H9 (cell line): ENCODE measurements around the gene WDR70. TPM values are rescaled to one million over a fixed set of nuclear protein-coding genes. Genes with fewer than 3 reads are reported as not detected.

ENCODE experiments used
- DNase-seq: peaks from one replicate; pipeline ENCODE4 v3.0.0-alpha.2; 2017
- H2AFZ ChIP-seq: one replicate; pipeline ENCODE4 v1.6.1; 2013; ENCODE audit warnings: mild to moderate bottlenecking, low read length, control low read depth, moderate library complexity
- H2AK5ac ChIP-seq: 2 replicates; pipeline ENCODE4 v1.6.1; 2013; ENCODE audit warnings: low read length, control low read depth, mixed read lengths; ENCODE audit not compliant: insufficient read length
- H2BK120ac ChIP-seq: one replicate; pipeline ENCODE4 v1.6.1; 2013; ENCODE audit warnings: low read depth, mild to moderate bottlenecking, low read length, control low read depth, inconsistent platforms; ENCODE audit not compliant: poor library complexity, severe bottlenecking
- H2BK12ac ChIP-seq: 2 replicates; pipeline ENCODE4 v1.6.1; 2013; ENCODE audit warnings: low read length, control low read depth, mixed read lengths, low read depth; ENCODE audit not compliant: insufficient read length
- H2BK15ac ChIP-seq: 2 replicates; pipeline ENCODE4 v1.6.1; 2013; ENCODE audit warnings: low read depth, low read length, control low read depth
- H2BK20ac ChIP-seq: one replicate; pipeline ENCODE4 v1.6.1; 2013; ENCODE audit warnings: low read depth, mild to moderate bottlenecking, low read length, control low read depth, inconsistent platforms; ENCODE audit not compliant: poor library complexity, severe bottlenecking
- H2BK5ac ChIP-seq: 2 replicates; pipeline ENCODE4 v1.6.1; 2013; ENCODE audit warnings: low read length, control low read depth, mixed read lengths; ENCODE audit not compliant: insufficient read length
- H3K14ac ChIP-seq: 2 replicates; pipeline ENCODE4 v1.6.1; 2013; ENCODE audit warnings: low read length, control low read depth; ENCODE audit not compliant: insufficient read depth
- H3K18ac ChIP-seq: 2 replicates; pipeline ENCODE4 v1.6.1; 2013; ENCODE audit warnings: low read depth, mild to moderate bottlenecking, mixed read lengths, low read length, control low read depth; ENCODE audit not compliant: insufficient read length
- H3K23ac ChIP-seq: 2 replicates; pipeline ENCODE4 v1.6.1; 2013; ENCODE audit warnings: low read length, control low read depth, mixed read lengths, low read depth; ENCODE audit not compliant: insufficient read length
- H3K23me2 ChIP-seq: 2 replicates; pipeline ENCODE4 v1.6.1; 2013; ENCODE audit warnings: low read depth, mild to moderate bottlenecking, mixed read lengths, low read length, control low read depth; ENCODE audit not compliant: insufficient read length, poor library complexity, severe bottlenecking
- H3K27ac ChIP-seq: 2 replicates; pipeline ENCODE4 v1.5.1; 2013; ENCODE audit warnings: low read length, control low read depth, mixed read lengths, low read depth; ENCODE audit not compliant: insufficient read length
- H3K27me3 ChIP-seq: 2 replicates; pipeline ENCODE4 v1.6.1; 2013; ENCODE audit warnings: low read length, control low read depth, inconsistent platforms; ENCODE audit not compliant: insufficient read depth
- H3K4ac ChIP-seq: 2 replicates; pipeline ENCODE4 v1.6.1; 2013; ENCODE audit warnings: low read depth, mild to moderate bottlenecking, control low read depth, inconsistent platforms, low read length, moderate library complexity
- H3K4me1 ChIP-seq: 2 replicates; pipeline ENCODE4 v1.6.1; 2013; ENCODE audit warnings: low read length, control low read depth, inconsistent platforms; ENCODE audit not compliant: insufficient read depth
- H3K4me2 ChIP-seq: 2 replicates; pipeline ENCODE4 v1.6.1; 2013; ENCODE audit warnings: low read length, control low read depth, mixed read lengths; ENCODE audit not compliant: insufficient read length, insufficient read depth
- H3K56ac ChIP-seq: 2 replicates; pipeline ENCODE4 v1.6.1; 2013; ENCODE audit warnings: low read depth, mild to moderate bottlenecking, mixed read lengths, low read length, control low read depth; ENCODE audit not compliant: insufficient read length
- H3K79me1 ChIP-seq: 2 replicates; pipeline ENCODE4 v1.6.1; 2013; ENCODE audit warnings: low read depth, mild to moderate bottlenecking, moderate library complexity, low read length, control low read depth, inconsistent platforms; ENCODE audit not compliant: insufficient read depth, poor library complexity, severe bottlenecking
- H3K79me2 ChIP-seq: 2 replicates; pipeline ENCODE4 v1.6.1; 2013; ENCODE audit warnings: low read length, control low read depth, inconsistent platforms; ENCODE audit not compliant: insufficient read depth
- H3K9ac ChIP-seq: 2 replicates; pipeline ENCODE4 v1.6.1; 2013; ENCODE audit warnings: low read length, control low read depth, mixed read lengths; ENCODE audit not compliant: insufficient read length; ENCODE audit errors: extremely low read depth
- H3K9me3 ChIP-seq: one replicate; pipeline ENCODE4 v1.6.1; 2013; ENCODE audit warnings: low read depth, low read length, inconsistent platforms; ENCODE audit not compliant: control insufficient read depth
- H3T11ph ChIP-seq: one replicate; pipeline ENCODE4 v1.6.1; 2013; ENCODE audit warnings: mild to moderate bottlenecking, low read length, control low read depth, inconsistent platforms
- H4K20me1 ChIP-seq: one replicate; pipeline ENCODE4 v1.6.1; 2013; ENCODE audit not compliant: control insufficient read depth, insufficient read length, insufficient read depth
- H4K5ac ChIP-seq: 2 replicates; pipeline ENCODE4 v1.6.1; 2013; ENCODE audit warnings: low read depth, mild to moderate bottlenecking, mixed read lengths, low read length, control low read depth; ENCODE audit not compliant: insufficient read length
- H4K8ac ChIP-seq: replicated peaks from 2 replicates; pipeline ENCODE4 v1.6.1; 2013; ENCODE audit warnings: low read length, control low read depth, mixed read lengths, low read depth; ENCODE audit not compliant: insufficient read length
- H4K91ac ChIP-seq: 2 replicates; pipeline ENCODE4 v1.6.1; 2013; ENCODE audit warnings: low read depth, mild to moderate bottlenecking, moderate library complexity, mixed read lengths, low read length, control low read depth; ENCODE audit not compliant: insufficient read length
- H3K27ac Mint-ChIP-seq, 3 experiments: 2 replicates in 2 of 3; 3 replicates in 1 of 3; pipeline ENCODE4 v1.8.0; 2020 to 2021; ENCODE audit warnings: mixed read lengths in 3 of 3, mild to moderate bottlenecking in 1 of 3, moderate library complexity in 1 of 3
- H3K27me3 Mint-ChIP-seq: 2 replicates; pipeline ENCODE4 v1.8.0; 2021; ENCODE audit warnings: low read depth, mild to moderate bottlenecking, moderate library complexity, mixed read lengths
- H3K36me3 Mint-ChIP-seq, 3 experiments: 2 replicates in 2 of 3; 3 replicates in 1 of 3; pipeline ENCODE4 v1.8.0; 2020 to 2021; ENCODE audit warnings: low read depth in 3 of 3, mixed read lengths in 3 of 3; ENCODE audit not compliant: insufficient read depth in 1 of 3
- H3K4me1 Mint-ChIP-seq, 2 experiments: 2 replicates each; pipeline ENCODE4 v1.8.0; 2020; ENCODE audit warnings: mixed read lengths in 2 of 2
- H3K4me3 Mint-ChIP-seq, 2 experiments: 2 replicates in 1 of 2; 3 replicates in 1 of 2; pipeline ENCODE4 v1.8.0; 2020 to 2021; ENCODE audit warnings: mild to moderate bottlenecking in 2 of 2, mixed read lengths in 2 of 2, moderate library complexity in 1 of 2
- H3K9me3 Mint-ChIP-seq, 2 experiments: 2 replicates in 1 of 2; 3 replicates in 1 of 2; pipeline ENCODE4 v1.8.0; 2020; ENCODE audit warnings: mild to moderate bottlenecking in 2 of 2, mixed read lengths in 2 of 2, moderate library complexity in 1 of 2
- WGBS: extraction: QIAGEN DNeasy Blood & Tissue Kit; methylation state at CpG from one replicate; pipeline ENCODE4 v1.1.7; 2013; ENCODE audit warnings: missing lambda C conversion rate, low lambda C conversion rate, mixed read lengths; ENCODE audit not compliant: insufficient read length; ENCODE audit errors: extremely low coverage; 5-methylcytosine and 5-hydroxymethylcytosine counted together
- total RNA-seq: library from RNA; stranded (reverse); gene quantifications from 2 replicates; pipeline ENCODE4 v1.2.1, GENCODE V29; 2021
- TF ChIP-seq, protein P1 (sequence below): fragments of 200-600 bp; sonication (generic); conservative IDR thresholded peaks from 3 replicates; pipeline ENCODE4 v1.8.0; 2021; ENCODE audit warnings: antibody characterized with exemption, mild to moderate bottlenecking

WDR70 gene
- total RNA-seq, 1 experiment from 2014 or later, result 38.1 TPM

DNA sequence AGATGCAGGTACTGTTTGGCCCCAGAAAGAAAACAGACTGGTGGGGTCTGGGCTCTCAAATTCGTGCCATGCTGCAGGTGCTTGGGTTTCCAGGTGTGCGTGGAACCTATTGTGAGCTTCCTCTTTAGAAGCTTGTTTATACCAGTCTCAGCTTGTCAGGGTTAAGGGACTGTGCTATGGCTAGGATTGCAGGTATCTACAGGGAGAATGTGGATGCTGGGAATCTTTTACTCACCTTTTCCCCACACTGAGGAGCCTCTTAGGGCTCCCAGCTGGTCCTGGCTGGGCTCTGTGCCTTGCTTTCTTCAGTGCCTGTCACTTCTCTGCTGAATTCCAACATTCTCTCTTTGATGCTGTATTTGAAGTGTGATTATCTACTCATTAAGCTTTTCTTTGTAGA lies 111.8 kb downstream of the WDR70 start:
- Mint-ChIP-seq H3K4me3 (no peak overlapping the region), H3K9me3 (peaks cover 0 to 2% of the 10 kb centered on the region in 2 experiments; a peak in 1 of 5 replicates), H3K27ac (peak overlapping the region in 1 of 3 experiments; percentile 40; a peak in 1 of 7 replicates), H3K36me3 (peaks cover 3 to 10% (median 4%) of the 10 kb centered on the region in 3 experiments; a peak in 6 of 7 replicates), H3K27me3 (no peaks in the 10 kb centered on the region), H3K4me1 (no peaks in the 10 kb centered on the region)
- no peaks in the 10 kb centered on the region for H4K20me1 ChIP-seq
- no peak overlapping the region for H2BK15ac ChIP-seq
- no peak overlapping the region for H3K56ac ChIP-seq
- H3K4me2 ChIP-seq, result no peak overlapping the region
- no peaks in the 10 kb centered on the region; the same call in 1 of the 2 replicates for H3K79me2 ChIP-seq
- H3K14ac ChIP-seq, result no peak overlapping the region
- no peak overlapping the region for H3K9ac ChIP-seq
- DNase-seq, result no peak
- no peaks in the 10 kb centered on the region for H3K23me2 ChIP-seq
- H2BK5ac ChIP-seq, result no peak overlapping the region
- H2BK120ac ChIP-seq, result no peak overlapping the region
- H2AFZ ChIP-seq, result no peak overlapping the region
- no peak overlapping the region for H2BK12ac ChIP-seq
- no CpG with 5 or more reads among the region's 2 CpGs for WGBS
- TF ChIP-seq, protein P1, sequence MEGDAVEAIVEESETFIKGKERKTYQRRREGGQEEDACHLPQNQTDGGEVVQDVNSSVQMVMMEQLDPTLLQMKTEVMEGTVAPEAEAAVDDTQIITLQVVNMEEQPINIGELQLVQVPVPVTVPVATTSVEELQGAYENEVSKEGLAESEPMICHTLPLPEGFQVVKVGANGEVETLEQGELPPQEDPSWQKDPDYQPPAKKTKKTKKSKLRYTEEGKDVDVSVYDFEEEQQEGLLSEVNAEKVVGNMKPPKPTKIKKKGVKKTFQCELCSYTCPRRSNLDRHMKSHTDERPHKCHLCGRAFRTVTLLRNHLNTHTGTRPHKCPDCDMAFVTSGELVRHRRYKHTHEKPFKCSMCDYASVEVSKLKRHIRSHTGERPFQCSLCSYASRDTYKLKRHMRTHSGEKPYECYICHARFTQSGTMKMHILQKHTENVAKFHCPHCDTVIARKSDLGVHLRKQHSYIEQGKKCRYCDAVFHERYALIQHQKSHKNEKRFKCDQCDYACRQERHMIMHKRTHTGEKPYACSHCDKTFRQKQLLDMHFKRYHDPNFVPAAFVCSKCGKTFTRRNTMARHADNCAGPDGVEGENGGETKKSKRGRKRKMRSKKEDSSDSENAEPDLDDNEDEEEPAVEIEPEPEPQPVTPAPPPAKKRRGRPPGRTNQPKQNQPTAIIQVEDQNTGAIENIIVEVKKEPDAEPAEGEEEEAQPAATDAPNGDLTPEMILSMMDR, result no peak
- H3K27me3 ChIP-seq, result no peaks in the 10 kb centered on the region
- no peak overlapping the region for H2BK20ac ChIP-seq
- no peak overlapping the region for H4K91ac ChIP-seq
- no peak overlapping the region for H3K23ac ChIP-seq
- no peak overlapping the region for H3T11ph ChIP-seq
- no peaks in the 10 kb centered on the region for H3K79me1 ChIP-seq
- no peak overlapping the region for H2AK5ac ChIP-seq
- H4K8ac ChIP-seq, result no peak overlapping the region
- H3K4ac ChIP-seq, result no peak overlapping the region
- no peaks in the 10 kb centered on the region for H3K9me3 ChIP-seq
- no peak overlapping the region for H4K5ac ChIP-seq
- H3K4me1 ChIP-seq, result no peaks in the 10 kb centered on the region
- H3K27ac ChIP-seq, result no peak overlapping the region
- H3K18ac ChIP-seq, result no peak overlapping the region
